ENCODE measurements around the gene NIPAL4. TPM values are rescaled to one million over a fixed set of nuclear protein-coding genes. Genes with fewer than 3 reads are reported as not detected.

The NIPAL4 gene
- total RNA-seq, 1 experiment from 2014 or later: not detected

DNA sequence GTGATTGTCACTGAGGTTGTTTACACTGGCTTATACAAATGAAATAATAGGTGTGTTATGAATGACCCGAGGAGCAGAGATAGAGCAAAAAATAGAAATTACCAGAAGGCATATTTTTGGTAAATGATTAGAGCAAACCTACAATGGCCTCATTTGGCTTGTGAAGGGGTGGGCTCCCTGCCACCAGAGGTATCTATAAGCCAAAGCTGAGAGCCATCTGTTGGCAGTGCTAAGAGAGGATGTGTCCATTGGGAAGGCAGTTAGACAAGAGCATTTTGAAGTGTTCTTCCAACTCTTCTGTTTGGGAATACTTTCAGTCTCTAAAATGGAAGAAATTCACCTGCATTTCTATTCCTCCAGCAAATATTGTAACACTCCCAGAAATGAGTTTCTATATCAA lies 10.6 kb downstream of the NIPAL4 start:
- WGBS (ENCODE audit: extremely low coverage, insufficient read length, low lambda C conversion rate): no CpG with 5 or more reads among the region's 1 CpG
- H4K5ac ChIP-seq (ENCODE audit: insufficient read length, low read depth, low read length): no peak overlapping the region
- H3K4ac ChIP-seq (ENCODE audit: low read depth, low read length): no peak overlapping the region
- no peak overlapping the region for H2BK20ac ChIP-seq (ENCODE audit: low read depth, low read length, poor library complexity, severe bottlenecking)
- no peaks in the 10 kb centered on the region for H3K27me3 ChIP-seq (ENCODE audit: insufficient read depth, low read length)
- H3K23ac ChIP-seq (ENCODE audit: insufficient read length, low read depth, low read length): no peak overlapping the region
- Mint-ChIP-seq H3K27me3 (ENCODE audit: low read depth) (no peaks in the 10 kb centered on the region; the same call in 1 of the 2 replicates), H3K4me1 (no peaks in the 10 kb centered on the region), H3K36me3 (ENCODE audit: insufficient read depth in 1 of 3, low read depth in 3 of 3) (no peaks in the 10 kb centered on the region), H3K27ac (no peak overlapping the region), H3K4me3 (no peak overlapping the region), H3K9me3 (no peaks in the 10 kb centered on the region)
- no peak overlapping the region for H2BK15ac ChIP-seq (ENCODE audit: low read depth, low read length)
- H2AK5ac ChIP-seq (ENCODE audit: insufficient read length, low read length): no peak overlapping the region
- H3K4me1 ChIP-seq (ENCODE audit: insufficient read depth, low read length): no peaks in the 10 kb centered on the region; the same call in 1 of the 2 replicates
- no peak overlapping the region for H2BK12ac ChIP-seq (ENCODE audit: insufficient read length, low read depth, low read length)
- H4K91ac ChIP-seq (ENCODE audit: insufficient read length, low read depth, low read length): no peak overlapping the region
- no peak overlapping the region for H3T11ph ChIP-seq (ENCODE audit: low read length)
- TF ChIP-seq CTCF (conservative IDR thresholded peaks at IDR 0.05): no peak
- DNase-seq: no peak
- no peaks in the 10 kb centered on the region for H3K79me2 ChIP-seq (ENCODE audit: insufficient read depth, low read length)
- no peaks in the 10 kb centered on the region for H4K20me1 ChIP-seq (ENCODE audit: control insufficient read depth, insufficient read depth, insufficient read length)
- no peak overlapping the region for H2AFZ ChIP-seq (ENCODE audit: low read length)
- H3K79me1 ChIP-seq (ENCODE audit: insufficient read depth, low read depth, low read length, poor library complexity, severe bottlenecking): no peaks in the 10 kb centered on the region
- H2BK5ac ChIP-seq (ENCODE audit: insufficient read length, low read length): no peak overlapping the region
- no peak overlapping the region for H3K9ac ChIP-seq (ENCODE audit: extremely low read depth, insufficient read length, low read length)
- H3K14ac ChIP-seq (ENCODE audit: insufficient read depth, low read length): no peak overlapping the region
- no peak overlapping the region for H3K56ac ChIP-seq (ENCODE audit: insufficient read length, low read depth, low read length)
- no peak overlapping the region for H4K8ac ChIP-seq (replicated peaks; ENCODE audit: insufficient read length, low read depth, low read length)
- no peak overlapping the region for H3K27ac ChIP-seq (ENCODE audit: insufficient read length, low read depth, low read length)
- no peaks in the 10 kb centered on the region for H3K23me2 ChIP-seq (ENCODE audit: insufficient read length, low read depth, low read length, poor library complexity, severe bottlenecking)
- no peak overlapping the region for H3K18ac ChIP-seq (ENCODE audit: insufficient read length, low read depth, low read length)
- no peaks in the 10 kb centered on the region for H3K9me3 ChIP-seq (ENCODE audit: control insufficient read depth, low read depth, low read length)
- no peak overlapping the region for H3K4me2 ChIP-seq (ENCODE audit: insufficient read depth, insufficient read length, low read length)
- H2BK120ac ChIP-seq (ENCODE audit: low read depth, low read length, poor library complexity, severe bottlenecking): no peak overlapping the region
